ENCODE data around the gene PAX3.

The PAX3 gene

GRCh38 chr2:222295368-222296062 lies 3.3 kb downstream of the PAX3 start:
- no peak for DNase-seq

- no peak for DNase-seq
Measured at GRCh38 chr2:222294996-222295367, 3.8 kb downstream of the PAX3 start.

GRCh38 chr2:222293660-222294630 lies 4.9 kb downstream of the PAX3 start:
- no peak for DNase-seq

- no peak for DNase-seq
Measured at GRCh38 chr2:222292149-222293134, 6.4 kb downstream of the PAX3 start.

- DNase-seq = no peak
Measured at GRCh38 chr2:222291485-222291841, 7.3 kb downstream of the PAX3 start.

- no peak for DNase-seq
Measured at GRCh38 chr2:222290736-222291484, 7.9 kb downstream of the PAX3 start.

- no peak for DNase-seq
Measured at GRCh38 chr2:222290401-222290735, 8.4 kb downstream of the PAX3 start.

- DNase-seq = no peak
Measured at GRCh38 chr2:222289278-222290160, 9.3 kb downstream of the PAX3 start.

GRCh38 chr2:222288590-222289277 lies 10.1 kb downstream of the PAX3 start:
- no peak for DNase-seq

- no peak for DNase-seq
Measured at GRCh38 chr2:222287862-222288479, 10.8 kb downstream of the PAX3 start.

- no peak for DNase-seq
Measured at GRCh38 chr2:222284466-222284865, 14.3 kb downstream of the PAX3 start.

GRCh38 chr2:222283634-222284033 lies 15.2 kb downstream of the PAX3 start:
- DNase-seq = no peak

- no peak for DNase-seq
Measured at GRCh38 chr2:222281506-222281905, 17.3 kb downstream of the PAX3 start.

GRCh38 chr2:222280795-222281194 lies 18.0 kb downstream of the PAX3 start:
- DNase-seq = no peak

- no peak for DNase-seq
Measured at GRCh38 chr2:222272446-222273015, 26.3 kb downstream of the PAX3 start.

- DNase-seq = no peak
Measured at GRCh38 chr2:222271854-222272253, 26.9 kb downstream of the PAX3 start.

GRCh38 chr2:222270396-222270795 lies 28.4 kb downstream of the PAX3 start:
- no peak for DNase-seq

GRCh38 chr2:222269132-222269531 lies 29.7 kb downstream of the PAX3 start:
- DNase-seq = no peak

GRCh38 chr2:222268311-222268990 lies 30.3 kb downstream of the PAX3 start:
- no peak for DNase-seq

Data from activated CD4-positive, alpha-beta T cell treated with anti-CD3 and anti-CD28 coated beads for 1 hour (primary cell).